Panc1 (cell line): ENCODE data around the gene MCRIP2. TPM values are rescaled to one million over a fixed set of nuclear protein-coding genes. Genes with fewer than 3 reads are reported as not detected.

ENCODE experiments used
- ATAC-seq: fragments of 200-7000 bp; cut with Tn5 transposase; 2 replicates; pipeline ENCODE4 v1.9.1; 2020; ENCODE audit warnings: mild to moderate bottlenecking, moderate library complexity
- BruUV-seq: library from RNA; stranded (reverse); fragments of 400-500 nt; replicated peaks from 2 replicates; lab custom pipeline; 2021; lab: Mats Ljungman, UMichigan
- CTCF ChIA-PET: fragments of 300-600 bp; sonication (Branson Sonifier 250); formaldehyde crosslinking; loops from one replicate; lab custom pipeline; 2022; ENCODE audit warnings: antibody characterized with exemption; lab: Charles Lee
- POLR2A ChIA-PET: fragments of 300-600 bp; sonication (Branson Sonifier 250); formaldehyde crosslinking; loops from one replicate; lab custom pipeline; 2022; ENCODE audit warnings: antibody characterized with exemption; lab: Charles Lee
- DNase-seq: peaks from one replicate; pipeline ENCODE4 v3.0.0-alpha.2; 2010; ENCODE audit warnings: low read depth, low spot score
- H3K27ac ChIP-seq: 2 replicates; pipeline ENCODE4 v1.5.1; 2011; ENCODE audit warnings: mild to moderate bottlenecking, low read length, inconsistent platforms
- H3K27me3 ChIP-seq: fragments of 200-500 bp; sonication (Bioruptor generic); 2 replicates; pipeline ENCODE4 v1.6.0; 2014; ENCODE audit warnings: low read length, inconsistent platforms; ENCODE audit not compliant: control insufficient read depth, insufficient read depth
- H3K36me3 ChIP-seq: fragments of 200-500 bp; sonication (Bioruptor generic); 2 replicates; pipeline ENCODE4 v1.5.1; 2014; ENCODE audit warnings: inconsistent platforms, mild to moderate bottlenecking, low read length, moderate library complexity; ENCODE audit not compliant: control insufficient read depth, insufficient read depth
- H3K4me1 ChIP-seq: 2 replicates; pipeline ENCODE4 v1.5.1; 2011; ENCODE audit warnings: inconsistent platforms, mild to moderate bottlenecking, low read length, moderate library complexity; ENCODE audit not compliant: control insufficient read depth, insufficient read depth
- H3K4me3 ChIP-seq, 2 experiments: 2 replicates each; pipeline ENCODE4 v1.5.1; 2011 to 2012; ENCODE audit warnings: low read depth in 2 of 2, low read length in 2 of 2, mild to moderate bottlenecking in 2 of 2, inconsistent platforms in 1 of 2, moderate library complexity in 1 of 2
- H3K9me3 ChIP-seq: fragments of 200-500 bp; sonication (Bioruptor generic); 2 replicates; pipeline ENCODE4 v1.5.1; 2014; ENCODE audit warnings: low read depth, mild to moderate bottlenecking, inconsistent platforms, low read length, moderate library complexity; ENCODE audit not compliant: control insufficient read depth, insufficient read depth
- POLR2AphosphoS5 ChIP-seq: IDR thresholded peaks from 2 replicates; pipeline ENCODE4 v1.6.1; 2012; ENCODE audit warnings: mild to moderate bottlenecking, low read depth, low read length, moderate library complexity
- REST ChIP-seq, 2 experiments: IDR thresholded peaks; 2 replicates each; pipeline ENCODE4 v1.6.1; 2011 to 2012; ENCODE audit warnings: low read depth in 2 of 2, control low read depth in 1 of 2, low read length in 1 of 2, mild to moderate bottlenecking in 1 of 2, moderate library complexity in 1 of 2; ENCODE audit not compliant: insufficient read depth in 1 of 2
- SIN3A ChIP-seq: IDR thresholded peaks from 2 replicates; pipeline ENCODE4 v1.6.1; 2012; ENCODE audit warnings: low read depth, mild to moderate bottlenecking, low read length, moderate library complexity, borderline replicate concordance; ENCODE audit not compliant: insufficient read depth
- TCF7L2 ChIP-seq: IDR thresholded peaks from 2 replicates; pipeline ENCODE4 v1.6.1; 2011; ENCODE audit warnings: mild to moderate bottlenecking, low read depth, low read length, inconsistent platforms
- in situ Hi-C: cut with HindIII; loops from 2 replicates; pipeline ENCODE4 v1.10.0; 2016; ENCODE audit warnings: low sequenced_read_pairs, low pct_unique_long_range_greater_than_20kb
- intact Hi-C: fragments of 100-400 bp; cut with micrococcal nuclease; formaldehyde crosslinking; loops from one replicate; pipeline ENCODE4 v1.10.0; 2022; ENCODE audit not compliant: unreplicated experiment
- total RNA-seq: library from RNA; stranded (reverse); gene quantifications from one replicate; pipeline ENCODE4 v1.2.1, GENCODE V29; 2021; ENCODE audit not compliant: unreplicated experiment
- TF ChIP-seq, protein P1 (sequence below): fragments of 450-650 bp; IDR thresholded peaks from 2 replicates; pipeline ENCODE4 v1.5.1; 2017; ENCODE audit warnings: mild to moderate bottlenecking

MCRIP2 gene
- total RNA-seq, 1 experiment from 2014 or later, result 91.6 TPM

GRCh38 chr16:671353-672131 is 29.9 kb downstream of the MCRIP2 start:
- ATAC-seq (no peak), DNase-seq (no peak)
- Histone ChIP-seq H3K4me3 (no peak overlapping the region), H3K36me3 (peaks cover 3% of the 10 kb centered on the region; the same call in 1 of the 2 replicates), H3K27me3 (no peaks in the 10 kb centered on the region), H3K27ac (no peak overlapping the region), H3K4me1 (peaks cover 28% of the 10 kb centered on the region), H3K9me3 (no peaks in the 10 kb centered on the region)
- POLR2A ChIA-PET, result no interaction called here
- intact Hi-C loops (no loop called here), in situ Hi-C loops (no loop called here)
- BruUV-seq, result no TSS peak
- CTCF ChIA-PET, result no interaction called here
- TF ChIP-seq POLR2AphosphoS5, result no peak
- TF ChIP-seq, protein P1, sequence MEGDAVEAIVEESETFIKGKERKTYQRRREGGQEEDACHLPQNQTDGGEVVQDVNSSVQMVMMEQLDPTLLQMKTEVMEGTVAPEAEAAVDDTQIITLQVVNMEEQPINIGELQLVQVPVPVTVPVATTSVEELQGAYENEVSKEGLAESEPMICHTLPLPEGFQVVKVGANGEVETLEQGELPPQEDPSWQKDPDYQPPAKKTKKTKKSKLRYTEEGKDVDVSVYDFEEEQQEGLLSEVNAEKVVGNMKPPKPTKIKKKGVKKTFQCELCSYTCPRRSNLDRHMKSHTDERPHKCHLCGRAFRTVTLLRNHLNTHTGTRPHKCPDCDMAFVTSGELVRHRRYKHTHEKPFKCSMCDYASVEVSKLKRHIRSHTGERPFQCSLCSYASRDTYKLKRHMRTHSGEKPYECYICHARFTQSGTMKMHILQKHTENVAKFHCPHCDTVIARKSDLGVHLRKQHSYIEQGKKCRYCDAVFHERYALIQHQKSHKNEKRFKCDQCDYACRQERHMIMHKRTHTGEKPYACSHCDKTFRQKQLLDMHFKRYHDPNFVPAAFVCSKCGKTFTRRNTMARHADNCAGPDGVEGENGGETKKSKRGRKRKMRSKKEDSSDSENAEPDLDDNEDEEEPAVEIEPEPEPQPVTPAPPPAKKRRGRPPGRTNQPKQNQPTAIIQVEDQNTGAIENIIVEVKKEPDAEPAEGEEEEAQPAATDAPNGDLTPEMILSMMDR, result no peak
- TF ChIP-seq REST (IDR thresholded peaks at IDR 0.05; ENCODE audit: insufficient read depth in 1 of 2, low read depth in 2 of 2, low read length in 1 of 2), result no peak
- no peak for TF ChIP-seq TCF7L2
- no peak for TF ChIP-seq SIN3A

- in situ Hi-C loops (no loop called here), intact Hi-C loops (no loop called here)
- TF ChIP-seq REST (IDR thresholded peaks at IDR 0.05; ENCODE audit: insufficient read depth in 1 of 2, low read depth in 2 of 2, low read length in 1 of 2) (no peak), SIN3A (no peak), TCF7L2 (no peak), POLR2AphosphoS5 (no peak)
- TF ChIP-seq, protein P1, result no peak
- POLR2A ChIA-PET, result no interaction called here
- Histone ChIP-seq H3K4me3 (no peak overlapping the region), H3K36me3 (peaks cover 3% of the 10 kb centered on the region; the same call in 1 of the 2 replicates), H3K4me1 (peaks cover 28% of the 10 kb centered on the region), H3K27me3 (no peaks in the 10 kb centered on the region), H3K27ac (no peak overlapping the region), H3K9me3 (no peaks in the 10 kb centered on the region)
- CTCF ChIA-PET, result no interaction called here
- ATAC-seq (no peak), DNase-seq (no peak)
- no TSS peak for BruUV-seq
These were observed 30.7 kb downstream of the MCRIP2 start for GRCh38 chr16:672371-672770.
